H9 (cell line): ENCODE data around the gene CHI3L2. TPM values are rescaled to one million over a fixed set of nuclear protein-coding genes. Genes with fewer than 3 reads are reported as not detected.

ENCODE experiments used
- DNase-seq: peaks from one replicate; pipeline ENCODE4 v3.0.0-alpha.2; 2017
- H2AFZ ChIP-seq: one replicate; pipeline ENCODE4 v1.6.1; 2013; ENCODE audit warnings: mild to moderate bottlenecking, low read length, control low read depth, moderate library complexity
- H2AK5ac ChIP-seq: 2 replicates; pipeline ENCODE4 v1.6.1; 2013; ENCODE audit warnings: low read length, control low read depth, mixed read lengths; ENCODE audit not compliant: insufficient read length
- H2BK120ac ChIP-seq: one replicate; pipeline ENCODE4 v1.6.1; 2013; ENCODE audit warnings: low read depth, mild to moderate bottlenecking, low read length, control low read depth, inconsistent platforms; ENCODE audit not compliant: poor library complexity, severe bottlenecking
- H2BK12ac ChIP-seq: 2 replicates; pipeline ENCODE4 v1.6.1; 2013; ENCODE audit warnings: low read length, control low read depth, mixed read lengths, low read depth; ENCODE audit not compliant: insufficient read length
- H2BK15ac ChIP-seq: 2 replicates; pipeline ENCODE4 v1.6.1; 2013; ENCODE audit warnings: low read depth, low read length, control low read depth
- H2BK20ac ChIP-seq: one replicate; pipeline ENCODE4 v1.6.1; 2013; ENCODE audit warnings: low read depth, mild to moderate bottlenecking, low read length, control low read depth, inconsistent platforms; ENCODE audit not compliant: poor library complexity, severe bottlenecking
- H2BK5ac ChIP-seq: 2 replicates; pipeline ENCODE4 v1.6.1; 2013; ENCODE audit warnings: low read length, control low read depth, mixed read lengths; ENCODE audit not compliant: insufficient read length
- H3K14ac ChIP-seq: 2 replicates; pipeline ENCODE4 v1.6.1; 2013; ENCODE audit warnings: low read length, control low read depth; ENCODE audit not compliant: insufficient read depth
- H3K18ac ChIP-seq: 2 replicates; pipeline ENCODE4 v1.6.1; 2013; ENCODE audit warnings: low read depth, mild to moderate bottlenecking, mixed read lengths, low read length, control low read depth; ENCODE audit not compliant: insufficient read length
- H3K23ac ChIP-seq: 2 replicates; pipeline ENCODE4 v1.6.1; 2013; ENCODE audit warnings: low read length, control low read depth, mixed read lengths, low read depth; ENCODE audit not compliant: insufficient read length
- H3K23me2 ChIP-seq: 2 replicates; pipeline ENCODE4 v1.6.1; 2013; ENCODE audit warnings: low read depth, mild to moderate bottlenecking, mixed read lengths, low read length, control low read depth; ENCODE audit not compliant: insufficient read length, poor library complexity, severe bottlenecking
- H3K27ac ChIP-seq: 2 replicates; pipeline ENCODE4 v1.5.1; 2013; ENCODE audit warnings: low read length, control low read depth, mixed read lengths, low read depth; ENCODE audit not compliant: insufficient read length
- H3K27me3 ChIP-seq: 2 replicates; pipeline ENCODE4 v1.6.1; 2013; ENCODE audit warnings: low read length, control low read depth, inconsistent platforms; ENCODE audit not compliant: insufficient read depth
- H3K4ac ChIP-seq: 2 replicates; pipeline ENCODE4 v1.6.1; 2013; ENCODE audit warnings: low read depth, mild to moderate bottlenecking, control low read depth, inconsistent platforms, low read length, moderate library complexity
- H3K4me1 ChIP-seq: 2 replicates; pipeline ENCODE4 v1.6.1; 2013; ENCODE audit warnings: low read length, control low read depth, inconsistent platforms; ENCODE audit not compliant: insufficient read depth
- H3K4me2 ChIP-seq: 2 replicates; pipeline ENCODE4 v1.6.1; 2013; ENCODE audit warnings: low read length, control low read depth, mixed read lengths; ENCODE audit not compliant: insufficient read length, insufficient read depth
- H3K56ac ChIP-seq: 2 replicates; pipeline ENCODE4 v1.6.1; 2013; ENCODE audit warnings: low read depth, mild to moderate bottlenecking, mixed read lengths, low read length, control low read depth; ENCODE audit not compliant: insufficient read length
- H3K79me1 ChIP-seq: 2 replicates; pipeline ENCODE4 v1.6.1; 2013; ENCODE audit warnings: low read depth, mild to moderate bottlenecking, moderate library complexity, low read length, control low read depth, inconsistent platforms; ENCODE audit not compliant: insufficient read depth, poor library complexity, severe bottlenecking
- H3K79me2 ChIP-seq: 2 replicates; pipeline ENCODE4 v1.6.1; 2013; ENCODE audit warnings: low read length, control low read depth, inconsistent platforms; ENCODE audit not compliant: insufficient read depth
- H3K9ac ChIP-seq: 2 replicates; pipeline ENCODE4 v1.6.1; 2013; ENCODE audit warnings: low read length, control low read depth, mixed read lengths; ENCODE audit not compliant: insufficient read length; ENCODE audit errors: extremely low read depth
- H3K9me3 ChIP-seq: one replicate; pipeline ENCODE4 v1.6.1; 2013; ENCODE audit warnings: low read depth, low read length, inconsistent platforms; ENCODE audit not compliant: control insufficient read depth
- H3T11ph ChIP-seq: one replicate; pipeline ENCODE4 v1.6.1; 2013; ENCODE audit warnings: mild to moderate bottlenecking, low read length, control low read depth, inconsistent platforms
- H4K20me1 ChIP-seq: one replicate; pipeline ENCODE4 v1.6.1; 2013; ENCODE audit not compliant: control insufficient read depth, insufficient read length, insufficient read depth
- H4K5ac ChIP-seq: 2 replicates; pipeline ENCODE4 v1.6.1; 2013; ENCODE audit warnings: low read depth, mild to moderate bottlenecking, mixed read lengths, low read length, control low read depth; ENCODE audit not compliant: insufficient read length
- H4K8ac ChIP-seq: replicated peaks from 2 replicates; pipeline ENCODE4 v1.6.1; 2013; ENCODE audit warnings: low read length, control low read depth, mixed read lengths, low read depth; ENCODE audit not compliant: insufficient read length
- H4K91ac ChIP-seq: 2 replicates; pipeline ENCODE4 v1.6.1; 2013; ENCODE audit warnings: low read depth, mild to moderate bottlenecking, moderate library complexity, mixed read lengths, low read length, control low read depth; ENCODE audit not compliant: insufficient read length
- H3K27ac Mint-ChIP-seq, 3 experiments: 2 replicates in 2 of 3; 3 replicates in 1 of 3; pipeline ENCODE4 v1.8.0; 2020 to 2021; ENCODE audit warnings: mixed read lengths in 3 of 3, mild to moderate bottlenecking in 1 of 3, moderate library complexity in 1 of 3
- H3K27me3 Mint-ChIP-seq: 2 replicates; pipeline ENCODE4 v1.8.0; 2021; ENCODE audit warnings: low read depth, mild to moderate bottlenecking, moderate library complexity, mixed read lengths
- H3K36me3 Mint-ChIP-seq, 3 experiments: 2 replicates in 2 of 3; 3 replicates in 1 of 3; pipeline ENCODE4 v1.8.0; 2020 to 2021; ENCODE audit warnings: low read depth in 3 of 3, mixed read lengths in 3 of 3; ENCODE audit not compliant: insufficient read depth in 1 of 3
- H3K4me1 Mint-ChIP-seq, 2 experiments: 2 replicates each; pipeline ENCODE4 v1.8.0; 2020; ENCODE audit warnings: mixed read lengths in 2 of 2
- H3K4me3 Mint-ChIP-seq, 2 experiments: 2 replicates in 1 of 2; 3 replicates in 1 of 2; pipeline ENCODE4 v1.8.0; 2020 to 2021; ENCODE audit warnings: mild to moderate bottlenecking in 2 of 2, mixed read lengths in 2 of 2, moderate library complexity in 1 of 2
- H3K9me3 Mint-ChIP-seq, 2 experiments: 2 replicates in 1 of 2; 3 replicates in 1 of 2; pipeline ENCODE4 v1.8.0; 2020; ENCODE audit warnings: mild to moderate bottlenecking in 2 of 2, mixed read lengths in 2 of 2, moderate library complexity in 1 of 2
- CTCF ChIP-seq: fragments of 200-600 bp; sonication (generic); conservative IDR thresholded peaks from 3 replicates; pipeline ENCODE4 v1.8.0; 2021; ENCODE audit warnings: antibody characterized with exemption, mild to moderate bottlenecking
- WGBS: extraction: QIAGEN DNeasy Blood & Tissue Kit; methylation state at CpG from one replicate; pipeline ENCODE4 v1.1.7; 2013; ENCODE audit warnings: missing lambda C conversion rate, low lambda C conversion rate, mixed read lengths; ENCODE audit not compliant: insufficient read length; ENCODE audit errors: extremely low coverage; 5-methylcytosine and 5-hydroxymethylcytosine counted together
- total RNA-seq: library from RNA; stranded (reverse); gene quantifications from 2 replicates; pipeline ENCODE4 v1.2.1, GENCODE V29; 2021

Gene CHI3L2
- total RNA-seq, 1 experiment from 2014 or later, result not detected

DNA sequence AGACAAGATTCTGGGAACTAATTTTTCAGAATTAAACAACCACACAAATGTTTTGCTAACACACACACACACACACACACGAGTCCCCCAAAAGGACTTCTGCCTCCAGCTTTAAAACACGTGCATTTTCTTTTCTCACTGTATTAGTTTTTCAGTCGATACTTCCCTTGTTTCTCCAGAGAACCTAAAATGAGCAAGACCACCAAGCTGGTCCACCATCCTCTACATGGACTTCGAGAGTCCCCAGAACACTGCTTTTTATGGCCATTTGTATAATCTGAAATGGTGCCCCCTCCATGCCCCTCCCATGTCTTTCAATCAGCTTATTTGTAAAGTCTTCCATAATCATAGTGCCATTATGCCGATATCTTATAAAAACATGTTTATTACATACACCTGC, 10.8 kb upstream of the CHI3L2 start:
- Histone ChIP-seq H4K91ac (no peak overlapping the region), H2BK5ac (no peak overlapping the region), H3K56ac (no peak overlapping the region), H3T11ph (no peak overlapping the region), H3K4ac (no peak overlapping the region), H2AK5ac (no peak overlapping the region), H2BK15ac (no peak overlapping the region), H4K8ac (no peak overlapping the region), H3K27me3 (no peaks in the 10 kb centered on the region; the same call in 1 of the 2 replicates), H3K4me2 (no peak overlapping the region), H3K9ac (no peak overlapping the region), H3K23me2 (no peaks in the 10 kb centered on the region), H3K23ac (no peak overlapping the region), H3K18ac (no peak overlapping the region), H2BK20ac (no peak overlapping the region), H3K4me1 (peaks cover 7% of the 10 kb centered on the region; the same call in 1 of the 2 replicates), H2BK12ac (no peak overlapping the region), H2BK120ac (no peak overlapping the region), H4K20me1 (no peaks in the 10 kb centered on the region), H3K14ac (no peak overlapping the region), H2AFZ (no peak overlapping the region), H4K5ac (no peak overlapping the region), H3K9me3 (no peaks in the 10 kb centered on the region), H3K79me2 (no peaks in the 10 kb centered on the region), H3K79me1 (no peaks in the 10 kb centered on the region), H3K27ac (no peak overlapping the region)
- Mint-ChIP-seq H3K4me1 (peaks cover 58 to 60% of the 10 kb centered on the region in 2 experiments), H3K27me3 (no peaks in the 10 kb centered on the region), H3K9me3 (no peaks in the 10 kb centered on the region; a peak in 2 of 5 replicates), H3K36me3 (peaks cover 0 to 4% (median 0%) of the 10 kb centered on the region in 3 experiments; a peak in 2 of 7 replicates), H3K4me3 (no peak overlapping the region), H3K27ac (no peak overlapping the region)
- no peak for DNase-seq
- WGBS, result no CpG with 5 or more reads among the region's 5 CpGs
- TF ChIP-seq CTCF, result no peak
